Keratinocyte (primary cell): Measurements from ENCODE around the gene HOXA1. TPM values are rescaled to one million over a fixed set of nuclear protein-coding genes. Genes with fewer than 3 reads are reported as not detected.

ENCODE experiments used
- DNase-seq: peaks from one replicate; pipeline ENCODE4 v3.0.0-alpha.2; 2011; ENCODE audit warnings: low read depth, missing footprints, low spot score
- FAIRE-seq: peaks from 2 replicates; lab custom pipeline; 2011; peaks lifted over from hg19 to GRCh38; lab: Jason Lieb, UNC
- H2AFZ ChIP-seq: 2 replicates; pipeline ENCODE4 v1.6.0; 2012; ENCODE audit warnings: low read length, control low read depth, inconsistent platforms; ENCODE audit not compliant: control insufficient read depth
- H3K27ac ChIP-seq: 2 replicates; pipeline ENCODE4 v1.5.1; 2011; ENCODE audit warnings: low read length; ENCODE audit not compliant: control insufficient read depth, insufficient read depth
- H3K27me3 ChIP-seq: 3 replicates; pipeline ENCODE4 v1.6.0; 2011; ENCODE audit warnings: low read length; ENCODE audit not compliant: control insufficient read depth, insufficient read depth; ENCODE audit errors: extremely low read depth
- H3K36me3 ChIP-seq, 2 experiments: 2 replicates in 1 of 2; 3 replicates in 1 of 2; pipeline ENCODE4 v1.5.1; 2011; ENCODE audit warnings: low read length in 2 of 2, mild to moderate bottlenecking in 1 of 2; ENCODE audit not compliant: control insufficient read depth in 2 of 2, insufficient read depth in 2 of 2; ENCODE audit errors: extremely low read depth in 1 of 2
- H3K4me1 ChIP-seq: 3 replicates; pipeline ENCODE4 v1.5.1; 2011; ENCODE audit warnings: low read length; ENCODE audit not compliant: control insufficient read depth, insufficient read depth; ENCODE audit errors: extremely low read depth
- H3K4me2 ChIP-seq: 3 replicates; pipeline ENCODE4 v1.6.0; 2011; ENCODE audit warnings: low read depth, low read length; ENCODE audit not compliant: control insufficient read depth, insufficient read depth; ENCODE audit errors: extremely low read depth
- H3K4me3 ChIP-seq, 3 experiments: fragments of 200-600 bp in 1 of 3; sonication (generic) in 1 of 3; 2 replicates in 2 of 3; 3 replicates in 1 of 3; pipeline ENCODE4 v1.5.1; 2011 to 2016; ENCODE audit warnings: low read length in 3 of 3, mild to moderate bottlenecking in 3 of 3, control low read depth in 2 of 3, inconsistent platforms in 1 of 3, low read depth in 1 of 3, mixed read lengths in 1 of 3, mixed run types in 1 of 3, moderate library complexity in 1 of 3; ENCODE audit not compliant: control insufficient read depth in 2 of 3, insufficient read depth in 2 of 3; ENCODE audit errors: extremely low read depth in 1 of 3
- H3K79me2 ChIP-seq: 2 replicates; pipeline ENCODE4 v1.6.0; 2012; ENCODE audit warnings: low read length; ENCODE audit not compliant: control insufficient read depth, insufficient read depth
- H3K9ac ChIP-seq: 3 replicates; pipeline ENCODE4 v1.6.0; 2011; ENCODE audit warnings: low read length; ENCODE audit not compliant: control insufficient read depth, insufficient read depth; ENCODE audit errors: extremely low read depth
- H3K9me1 ChIP-seq: 3 replicates; pipeline ENCODE4 v1.6.0; 2011; ENCODE audit warnings: low read length; ENCODE audit not compliant: control insufficient read depth, insufficient read depth; ENCODE audit errors: extremely low read depth
- H3K9me3 ChIP-seq: 2 replicates; pipeline ENCODE4 v1.5.1; 2012; ENCODE audit warnings: low read depth, low read length; ENCODE audit not compliant: control insufficient read depth
- H4K20me1 ChIP-seq: 3 replicates; pipeline ENCODE4 v1.6.0; 2011; ENCODE audit warnings: low read length; ENCODE audit not compliant: control insufficient read depth, insufficient read depth; ENCODE audit errors: extremely low read depth
- CTCF ChIP-seq, 3 experiments: IDR thresholded peaks in 1 of 3; conservative IDR thresholded peaks in 1 of 3; optimal IDR thresholded peaks in 1 of 3; 2 replicates in 2 of 3; 3 replicates in 1 of 3; pipeline versions ENCODE3 to v1.5.1; 2011; ENCODE audit warnings: low read length in 3 of 3, mild to moderate bottlenecking in 3 of 3, moderate library complexity in 2 of 3, control low read depth in 1 of 3, inconsistent platforms in 1 of 3; ENCODE audit not compliant: insufficient read depth in 2 of 3; ENCODE audit errors: extremely low read depth in 1 of 3
- EZH2 ChIP-seq: IDR thresholded peaks from one replicate; pipeline ENCODE4 v1.6.1; 2012; ENCODE audit warnings: inconsistent platforms, mild to moderate bottlenecking, low read length, moderate library complexity
- dilution Hi-C: fragments of 300-500 bp; cut with MboI; formaldehyde crosslinking; loops from one replicate; pipeline ENCODE4 v1.7.0; 2020; ENCODE audit warnings: low sequenced_read_pairs; ENCODE audit not compliant: extremely low pct_ligation_motif_present
- polyA plus RNA-seq, 5 experiments: library from polyadenylated mRNA; depleted of rRNA in 3 of 5; stranded (reverse) in 3 of 5; stranded (forward) in 1 of 5; unstranded in 1 of 5; fragments of >200 nt; gene quantifications; 1 replicate in 1 of 5; 2 replicates in 3 of 5; 3 replicates in 1 of 5; pipeline versions ENCODE4 v1.2.1 to v1.2.3, GENCODE V29; 2011 to 2012; ENCODE audit warnings: missing spikeins in 2 of 5, low read depth in 1 of 5, low replicate concordance in 1 of 5

HOXA1 gene
- polyA plus RNA-seq, 1 donor (not counting 4 experiments of a cell fraction or from before 2014, with no cell fraction given), result 11.9 TPM

GRCh38 chr7:27062946-27063345, 32.9 kb downstream of the HOXA1 start:
- no peaks in the 10 kb centered on the region for H4K20me1 ChIP-seq
- no peaks in the 10 kb centered on the region for H3K36me3 ChIP-seq
- no peak overlapping the region for H2AFZ ChIP-seq
- dilution Hi-C loops, result no loop called here
- FAIRE-seq (no peak), DNase-seq (no peak)
- no peaks in the 10 kb centered on the region for H3K9me3 ChIP-seq
- no peaks in the 10 kb centered on the region for H3K9me1 ChIP-seq
- H3K4me1 ChIP-seq, result peaks cover 9% of the 10 kb centered on the region
- no peak overlapping the region for H3K4me2 ChIP-seq
- H3K27ac ChIP-seq, result no peak overlapping the region
- TF ChIP-seq EZH2 (no peak), CTCF (optimal IDR thresholded peaks at IDR 0.05 in 1 of 3, IDR thresholded peaks at IDR 0.05 in 1 of 3, conservative IDR thresholded peaks at IDR 0.05 in 1 of 3; ENCODE audit: extremely low read depth in 1 of 3, insufficient read depth in 2 of 3, low read length in 3 of 3) (no peak)
- H3K79me2 ChIP-seq, result no peaks in the 10 kb centered on the region
- H3K27me3 ChIP-seq, result no peaks in the 10 kb centered on the region
- H3K9ac ChIP-seq, result no peak overlapping the region
- no peak overlapping the region for H3K4me3 ChIP-seq

- Histone ChIP-seq H2AFZ (peak overlapping the region; percentile 69), H3K4me3 (no peak overlapping the region), H3K9me3 (no peaks in the 10 kb centered on the region), H3K36me3 (no peaks in the 10 kb centered on the region), H3K27me3 (no peaks in the 10 kb centered on the region), H4K20me1 (no peaks in the 10 kb centered on the region), H3K9me1 (no peaks in the 10 kb centered on the region), H3K9ac (no peak overlapping the region), H3K4me2 (no peak overlapping the region), H3K79me2 (no peaks in the 10 kb centered on the region), H3K4me1 (no peaks in the 10 kb centered on the region), H3K27ac (no peak overlapping the region)
- dilution Hi-C loops, result no loop called here
- FAIRE-seq (no peak), DNase-seq (no peak)
- no peak for TF ChIP-seq EZH2
- no peak for TF ChIP-seq CTCF (optimal IDR thresholded peaks at IDR 0.05 in 1 of 3, IDR thresholded peaks at IDR 0.05 in 1 of 3, conservative IDR thresholded peaks at IDR 0.05 in 1 of 3; ENCODE audit: extremely low read depth in 1 of 3, insufficient read depth in 2 of 3, low read length in 3 of 3)
These were observed 42.6 kb downstream of the HOXA1 start for GRCh38 chr7:27053153-27053552.
